Panc1 (cell line): ENCODE results near the gene VWA8.

Experiments
- POLR2AphosphoS5 ChIP-seq: IDR thresholded peaks from 2 replicates; pipeline ENCODE4 v1.6.1; 2012; ENCODE audit warnings: mild to moderate bottlenecking, low read depth, low read length, moderate library complexity
- TCF7L2 ChIP-seq: IDR thresholded peaks from 2 replicates; pipeline ENCODE4 v1.6.1; 2011; ENCODE audit warnings: mild to moderate bottlenecking, low read depth, low read length, inconsistent platforms
- TF ChIP-seq, protein P1 (sequence below): fragments of 450-650 bp; IDR thresholded peaks from 2 replicates; pipeline ENCODE4 v1.5.1; 2017; ENCODE audit warnings: mild to moderate bottlenecking
- TF ChIP-seq, protein P2 (sequence below), 2 experiments: IDR thresholded peaks; 2 replicates each; pipeline ENCODE4 v1.6.1; 2011 to 2012; ENCODE audit warnings: low read depth in 2 of 2, control low read depth in 1 of 2, low read length in 1 of 2, mild to moderate bottlenecking in 1 of 2, moderate library complexity in 1 of 2; ENCODE audit not compliant: insufficient read depth in 1 of 2

DNA sequence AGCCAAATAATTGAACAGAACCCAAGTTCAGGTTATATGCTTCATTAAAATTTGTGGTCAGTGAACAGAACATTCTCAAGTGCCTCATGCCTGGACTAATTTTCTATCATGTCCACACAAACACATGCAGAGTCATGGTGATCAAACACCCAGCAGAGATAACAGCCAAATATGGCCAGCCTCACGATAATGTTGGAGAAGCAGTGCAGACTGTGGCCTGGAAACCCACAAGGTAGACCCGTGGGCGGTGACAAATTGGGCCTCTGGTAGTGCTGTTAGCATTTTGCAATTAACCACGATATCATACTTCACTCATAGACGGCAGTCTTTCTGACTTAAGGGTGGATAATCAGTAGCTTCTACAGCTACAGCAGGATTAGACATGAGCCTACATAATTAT, 35.0 kb upstream of the VWA8 start:
- TF ChIP-seq, protein P1, sequence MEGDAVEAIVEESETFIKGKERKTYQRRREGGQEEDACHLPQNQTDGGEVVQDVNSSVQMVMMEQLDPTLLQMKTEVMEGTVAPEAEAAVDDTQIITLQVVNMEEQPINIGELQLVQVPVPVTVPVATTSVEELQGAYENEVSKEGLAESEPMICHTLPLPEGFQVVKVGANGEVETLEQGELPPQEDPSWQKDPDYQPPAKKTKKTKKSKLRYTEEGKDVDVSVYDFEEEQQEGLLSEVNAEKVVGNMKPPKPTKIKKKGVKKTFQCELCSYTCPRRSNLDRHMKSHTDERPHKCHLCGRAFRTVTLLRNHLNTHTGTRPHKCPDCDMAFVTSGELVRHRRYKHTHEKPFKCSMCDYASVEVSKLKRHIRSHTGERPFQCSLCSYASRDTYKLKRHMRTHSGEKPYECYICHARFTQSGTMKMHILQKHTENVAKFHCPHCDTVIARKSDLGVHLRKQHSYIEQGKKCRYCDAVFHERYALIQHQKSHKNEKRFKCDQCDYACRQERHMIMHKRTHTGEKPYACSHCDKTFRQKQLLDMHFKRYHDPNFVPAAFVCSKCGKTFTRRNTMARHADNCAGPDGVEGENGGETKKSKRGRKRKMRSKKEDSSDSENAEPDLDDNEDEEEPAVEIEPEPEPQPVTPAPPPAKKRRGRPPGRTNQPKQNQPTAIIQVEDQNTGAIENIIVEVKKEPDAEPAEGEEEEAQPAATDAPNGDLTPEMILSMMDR = no peak
- TF ChIP-seq, protein P2, sequence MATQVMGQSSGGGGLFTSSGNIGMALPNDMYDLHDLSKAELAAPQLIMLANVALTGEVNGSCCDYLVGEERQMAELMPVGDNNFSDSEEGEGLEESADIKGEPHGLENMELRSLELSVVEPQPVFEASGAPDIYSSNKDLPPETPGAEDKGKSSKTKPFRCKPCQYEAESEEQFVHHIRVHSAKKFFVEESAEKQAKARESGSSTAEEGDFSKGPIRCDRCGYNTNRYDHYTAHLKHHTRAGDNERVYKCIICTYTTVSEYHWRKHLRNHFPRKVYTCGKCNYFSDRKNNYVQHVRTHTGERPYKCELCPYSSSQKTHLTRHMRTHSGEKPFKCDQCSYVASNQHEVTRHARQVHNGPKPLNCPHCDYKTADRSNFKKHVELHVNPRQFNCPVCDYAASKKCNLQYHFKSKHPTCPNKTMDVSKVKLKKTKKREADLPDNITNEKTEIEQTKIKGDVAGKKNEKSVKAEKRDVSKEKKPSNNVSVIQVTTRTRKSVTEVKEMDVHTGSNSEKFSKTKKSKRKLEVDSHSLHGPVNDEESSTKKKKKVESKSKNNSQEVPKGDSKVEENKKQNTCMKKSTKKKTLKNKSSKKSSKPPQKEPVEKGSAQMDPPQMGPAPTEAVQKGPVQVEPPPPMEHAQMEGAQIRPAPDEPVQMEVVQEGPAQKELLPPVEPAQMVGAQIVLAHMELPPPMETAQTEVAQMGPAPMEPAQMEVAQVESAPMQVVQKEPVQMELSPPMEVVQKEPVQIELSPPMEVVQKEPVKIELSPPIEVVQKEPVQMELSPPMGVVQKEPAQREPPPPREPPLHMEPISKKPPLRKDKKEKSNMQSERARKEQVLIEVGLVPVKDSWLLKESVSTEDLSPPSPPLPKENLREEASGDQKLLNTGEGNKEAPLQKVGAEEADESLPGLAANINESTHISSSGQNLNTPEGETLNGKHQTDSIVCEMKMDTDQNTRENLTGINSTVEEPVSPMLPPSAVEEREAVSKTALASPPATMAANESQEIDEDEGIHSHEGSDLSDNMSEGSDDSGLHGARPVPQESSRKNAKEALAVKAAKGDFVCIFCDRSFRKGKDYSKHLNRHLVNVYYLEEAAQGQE (IDR thresholded peaks at IDR 0.05; ENCODE audit: insufficient read depth in 1 of 2, low read depth in 2 of 2, low read length in 1 of 2) = no peak
- TF ChIP-seq POLR2AphosphoS5 (no peak), TCF7L2 (no peak)
